ENCODE results near the gene SLC1A6.
"Not testable (repeated sequence)": the region's sequence is repeated elsewhere in the genome, so short reads cannot be mapped to it uniquely, and the experiment has no call there.

SLC1A6 gene

GRCh38 chr19:14979476-14980255 lies at the start of gene SLC1A6:
Gene SLC1A6 (minus strand): TSS chr19:14979864. CDS start chr19:14972910, 6,954 bp downstream.
- no peak for DNase-seq

DNA sequence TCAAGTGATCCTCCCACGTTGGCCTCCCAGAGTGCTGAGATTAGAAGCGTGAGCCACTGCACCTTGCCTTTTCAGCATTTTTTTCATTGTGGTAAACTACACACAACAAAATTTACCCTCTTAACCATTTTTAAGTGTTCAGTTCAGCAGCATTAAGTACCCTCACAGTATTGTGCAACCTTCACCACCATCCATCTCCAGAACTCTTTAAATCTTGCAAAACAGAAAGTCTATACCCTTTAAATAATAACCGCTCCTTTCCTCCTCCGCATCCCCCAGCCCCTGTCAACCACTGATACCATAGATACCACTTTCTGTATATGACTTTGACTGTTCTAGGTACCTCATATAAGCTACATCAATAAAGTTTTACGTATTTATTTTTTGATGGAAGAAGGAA lies 48.8 kb upstream of the SLC1A6 start:
- DNase-seq, result no peak

GRCh38 chr19:15025217-15025616 lies 45.6 kb upstream of the SLC1A6 start:
- no peak for DNase-seq

DNA sequence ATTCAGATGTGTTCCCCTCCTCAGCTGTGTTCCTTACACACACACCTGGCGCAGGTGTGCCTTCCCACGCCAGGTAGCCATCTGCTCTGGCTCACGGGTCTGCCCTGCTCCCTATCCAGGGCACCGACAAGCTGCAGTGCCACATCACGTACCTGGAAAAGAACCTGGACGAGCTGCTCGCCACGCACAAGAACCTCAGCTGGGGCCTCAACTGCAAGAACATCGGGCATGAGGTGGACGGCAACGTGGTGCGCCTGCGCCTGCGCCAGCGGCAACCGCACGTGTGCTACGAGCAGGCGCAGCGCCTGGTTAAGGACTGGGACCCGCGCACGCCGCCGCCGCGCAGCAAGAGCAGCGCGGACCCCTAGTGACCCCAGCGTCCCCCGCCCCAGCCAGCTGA lies 43.1 kb upstream of the SLC1A6 start:
- DNase-seq, result no peak

GRCh38 chr19:15021286-15022007 lies 41.8 kb upstream of the SLC1A6 start:
- DNase-seq, result no peak

DNA sequence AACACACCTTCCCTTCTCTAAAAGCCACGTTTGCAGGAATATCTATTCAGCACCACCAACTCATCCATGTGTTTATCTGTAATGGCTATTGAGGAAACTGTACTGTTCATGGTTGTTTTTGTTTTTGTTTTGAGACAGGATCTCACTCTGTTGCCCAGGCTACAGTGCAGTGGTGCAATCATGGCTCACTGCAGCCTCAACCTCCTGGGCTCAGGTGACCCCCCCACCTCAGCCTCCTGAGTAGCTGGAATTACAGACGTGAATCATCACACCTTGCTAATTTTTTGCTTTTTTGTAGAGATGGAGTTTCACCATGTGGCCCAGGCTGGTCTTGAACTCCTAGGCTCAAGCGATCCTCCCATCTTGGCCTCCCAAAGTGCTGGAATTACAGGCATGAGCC lies 39.2 kb upstream of the SLC1A6 start:
- DNase-seq, result not testable (repeated sequence)

- peak; percentile 37 for DNase-seq
Observed at GRCh38 chr19:15015946-15016542, 36.4 kb upstream of the SLC1A6 start.

GRCh38 chr19:15014579-15014978 lies 34.9 kb upstream of the SLC1A6 start:
- DNase-seq, result no peak

DNA sequence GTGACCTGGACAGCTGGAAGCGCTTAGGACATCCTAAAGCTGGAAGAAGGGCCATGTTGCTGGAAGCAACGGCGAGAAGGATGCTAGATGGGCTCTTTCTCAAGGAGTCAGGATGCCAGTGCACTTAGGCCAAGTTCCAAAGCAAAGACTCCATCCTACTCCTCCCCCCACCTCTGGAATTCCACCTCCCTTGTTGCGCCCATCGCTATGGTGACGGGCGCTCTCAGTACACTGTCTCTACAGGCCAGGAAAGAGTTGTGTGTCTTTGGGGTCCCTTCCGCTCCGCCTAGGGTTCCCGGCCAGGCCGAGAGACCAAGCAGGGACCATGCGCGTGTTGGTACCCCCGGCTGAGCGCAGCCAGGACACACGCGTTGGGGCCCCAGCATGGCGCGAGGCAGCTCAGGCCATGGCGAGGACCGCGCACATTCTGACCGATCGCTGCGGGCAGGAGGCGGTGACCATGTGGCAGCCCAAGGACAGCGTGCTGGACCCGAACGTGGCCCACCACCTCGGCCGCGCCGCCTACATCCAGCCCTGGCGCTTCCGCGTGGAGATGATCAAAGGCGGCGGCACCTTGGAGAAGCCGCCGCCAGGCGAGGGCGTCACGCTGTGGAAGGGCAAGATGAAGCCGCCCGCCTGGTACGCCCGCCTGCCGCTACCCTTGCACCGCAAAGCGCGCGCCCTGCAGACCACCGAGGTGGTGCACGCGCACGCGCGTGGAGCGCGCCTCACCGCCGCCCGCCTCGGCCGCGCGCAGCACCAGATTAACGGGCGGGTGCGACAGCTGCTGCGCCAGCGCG lies 31.0 kb upstream of the SLC1A6 start:
- DNase-seq, result no peak

DNA sequence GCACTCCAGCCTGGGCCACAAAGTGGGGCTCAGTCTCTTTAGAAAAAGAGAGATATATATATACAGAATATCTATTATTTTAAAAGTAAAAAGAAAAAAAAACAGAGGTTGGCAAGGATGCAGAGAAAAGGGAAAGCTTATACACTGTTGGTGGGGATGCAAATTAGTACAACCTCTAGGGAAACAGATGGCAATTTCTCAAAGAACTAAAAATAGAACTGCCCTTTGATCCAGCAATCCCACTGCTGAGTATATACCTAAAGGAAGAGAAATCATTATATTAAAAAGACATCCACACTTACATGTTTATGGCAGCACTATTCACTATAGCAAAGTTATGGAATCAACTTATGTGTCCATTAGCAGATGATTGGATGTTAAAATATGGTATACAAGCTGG lies 28.6 kb upstream of the SLC1A6 start:
- DNase-seq, result no peak

GRCh38 chr19:14997981-14998380 lies 18.3 kb upstream of the SLC1A6 start:
- no peak for DNase-seq

DNA sequence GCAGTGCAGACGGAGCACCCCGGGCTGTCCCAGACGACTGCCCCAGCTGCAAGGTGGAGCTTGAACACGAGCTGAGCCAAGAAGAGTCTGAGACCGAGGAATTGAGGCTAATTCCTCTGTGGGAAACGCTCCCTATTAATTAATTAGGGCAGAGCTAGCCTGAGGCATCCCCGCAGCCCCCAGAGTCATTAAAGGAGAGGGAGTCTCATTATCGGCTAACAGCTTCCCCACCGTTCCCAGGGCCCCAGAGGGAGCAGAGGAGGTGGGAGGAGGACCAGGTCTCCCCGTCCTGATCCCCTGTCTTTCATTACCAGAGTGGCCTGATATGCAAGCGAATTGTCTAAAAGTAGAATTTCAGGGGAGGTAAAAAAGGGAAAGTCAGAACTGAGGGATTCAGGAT lies 13.1 kb upstream of the SLC1A6 start:
- DNase-seq, result no peak

DNA sequence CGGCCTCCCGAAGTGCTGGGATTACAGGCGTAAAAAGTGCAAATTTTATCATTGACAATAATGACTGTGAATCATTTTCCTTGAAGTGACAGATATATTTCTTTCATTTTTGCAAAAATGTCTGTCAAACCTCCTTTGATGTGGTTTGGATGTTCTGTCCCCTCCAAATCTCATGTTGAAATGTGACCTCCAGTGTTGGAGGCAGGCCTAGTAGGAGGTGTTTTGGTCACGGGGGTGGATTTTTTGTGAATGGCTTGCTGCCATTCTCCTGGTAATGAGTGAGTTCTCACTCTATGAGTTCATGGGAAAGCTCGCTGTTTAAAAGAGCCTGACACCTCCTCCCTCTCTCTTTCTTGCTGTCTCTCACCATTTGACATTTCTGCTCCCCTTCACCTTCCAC lies 5.5 kb upstream of the SLC1A6 start:
- DNase-seq, result no peak

DNA sequence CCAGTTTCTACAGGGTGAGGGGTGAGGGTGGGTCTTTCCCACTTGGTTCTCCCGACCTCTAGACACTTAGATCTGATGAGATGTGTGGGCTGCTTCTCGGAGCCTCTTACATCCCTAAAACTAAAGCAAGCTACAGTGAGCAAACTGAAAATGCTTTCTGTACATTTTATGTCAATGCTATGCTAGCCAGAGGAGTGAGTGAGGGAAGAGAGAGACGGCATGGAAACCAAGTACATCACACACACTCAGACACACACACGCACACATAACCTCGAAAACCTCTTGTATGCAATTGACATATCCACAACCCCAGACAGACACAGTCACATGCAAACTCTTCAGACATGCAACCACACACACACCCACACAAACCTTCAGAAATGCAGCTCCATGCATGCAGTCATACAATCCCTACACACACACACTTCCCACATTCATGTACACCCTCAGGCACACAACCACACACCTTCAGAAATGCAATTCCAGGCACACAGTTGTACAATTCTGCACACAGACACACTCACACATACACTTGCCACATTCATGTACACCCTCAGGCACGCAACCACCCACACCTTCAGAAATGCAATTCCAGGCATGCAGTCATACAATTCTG lies 1.4 kb downstream of the SLC1A6 start:
- DNase-seq, result no peak

GRCh38 chr19:14977128-14977527 lies 2.5 kb downstream of the SLC1A6 start:
- DNase-seq, result no peak

DNA sequence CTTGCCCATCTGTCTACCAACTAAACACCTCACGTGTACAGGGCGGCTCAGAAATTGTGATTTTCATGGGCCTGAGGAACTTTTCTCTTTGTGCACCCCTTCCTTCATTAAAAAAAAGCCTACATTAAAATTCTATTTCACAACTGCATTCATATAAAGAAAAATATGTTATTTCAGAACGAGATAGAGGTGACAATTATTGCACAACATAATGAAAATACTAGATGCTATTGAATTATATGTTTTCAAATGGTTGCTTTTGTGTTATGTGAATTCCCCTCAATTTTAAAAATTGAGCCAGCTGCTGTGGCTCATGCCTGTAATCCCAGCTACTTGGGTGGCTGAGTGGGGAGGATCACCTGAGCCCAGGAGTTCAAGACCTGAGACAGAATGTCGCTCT lies 5.2 kb downstream of the SLC1A6 start:
- no peak for DNase-seq

DNA sequence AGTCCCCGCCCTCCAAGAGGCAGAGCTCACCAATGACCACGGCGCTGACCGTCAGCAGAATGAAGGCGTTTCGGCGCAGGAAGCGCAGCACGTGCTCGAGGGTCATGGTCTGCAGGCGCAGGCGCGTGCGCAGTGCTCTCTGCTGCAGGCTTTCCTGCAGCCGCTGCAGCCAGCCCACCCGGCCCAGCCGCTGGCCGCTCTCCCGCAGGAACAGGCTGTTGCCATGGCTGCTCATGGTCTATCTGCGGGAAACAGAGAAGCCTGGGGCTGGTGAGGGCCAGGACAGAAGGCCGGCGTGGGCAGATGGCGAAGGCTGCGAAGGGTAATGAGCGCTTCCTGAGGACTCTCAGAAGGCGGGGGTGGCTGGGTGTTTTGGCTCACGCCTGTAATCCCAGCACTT lies 7.0 kb downstream of the SLC1A6 start:
- no peak for DNase-seq

- no peak for DNase-seq
Observed at GRCh38 chr19:14971474-14971873, 8.2 kb downstream of the SLC1A6 start.

GRCh38 chr19:14968247-14968646 lies 11.4 kb downstream of the SLC1A6 start:
- no peak for DNase-seq

GRCh38 chr19:14961956-14962685 lies 17.5 kb downstream of the SLC1A6 start:
- DNase-seq, result no peak

- DNase-seq, result no peak
Observed at GRCh38 chr19:14959263-14959662, 20.4 kb downstream of the SLC1A6 start.

DNA sequence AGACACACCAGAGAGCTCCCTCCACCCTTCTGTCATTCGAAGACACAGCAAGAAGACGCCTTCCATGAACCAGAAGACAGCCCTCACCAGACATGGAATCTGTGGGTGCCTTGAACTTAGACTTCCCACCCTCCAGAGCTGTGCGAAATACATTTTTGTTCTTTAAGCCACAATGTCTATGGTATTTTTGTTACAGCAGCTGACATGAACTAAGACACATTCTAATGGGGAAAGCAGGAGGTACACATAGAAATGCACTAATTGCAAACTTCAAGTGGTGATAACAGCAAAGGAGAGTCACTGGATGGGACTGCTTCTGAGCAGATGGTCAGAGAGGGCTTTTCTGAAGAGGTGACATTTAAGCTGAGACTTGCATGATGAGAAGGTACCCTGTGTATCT lies 22.2 kb downstream of the SLC1A6 start:
- DNase-seq, result no peak

Measured in femur (tissue), 1 donor.